Mesothelial cell of epicardium (in vitro differentiated cells): ENCODE measurements around the gene COL1A1. TPM values are rescaled to one million over a fixed set of nuclear protein-coding genes. Genes with fewer than 3 reads are reported as not detected.

Source experiments
- DNase-seq, 2 experiments: peaks; one replicate each; pipeline ENCODE4 v3.0.0; 2021; ENCODE audit warnings: low spot score in 2 of 2; ENCODE audit not compliant: unreplicated experiment in 2 of 2
- H3K27ac Mint-ChIP-seq: 2 replicates; pipeline ENCODE4 v1.8.0; 2021; ENCODE audit warnings: mixed read lengths
- H3K27me3 Mint-ChIP-seq: 2 replicates; pipeline ENCODE4 v1.8.0; 2021; ENCODE audit warnings: low read depth, mixed read lengths
- H3K36me3 Mint-ChIP-seq: 2 replicates; pipeline ENCODE4 v1.8.0; 2021; ENCODE audit warnings: mixed read lengths
- H3K4me1 Mint-ChIP-seq: 2 replicates; pipeline ENCODE4 v1.8.0; 2021; ENCODE audit warnings: mixed read lengths
- H3K4me3 Mint-ChIP-seq: 2 replicates; pipeline ENCODE4 v1.8.0; 2021; ENCODE audit warnings: mild to moderate bottlenecking, moderate library complexity, mixed read lengths
- H3K9me3 Mint-ChIP-seq: 2 replicates; pipeline ENCODE4 v1.8.0; 2021; ENCODE audit warnings: mixed read lengths
- total RNA-seq: library from RNA; stranded (reverse); gene quantifications from 3 replicates; pipeline ENCODE4 v1.2.1, GENCODE V29; 2021
- TF ChIP-seq, protein P1 (sequence below): fragments of 200-600 bp; sonication (generic); IDR thresholded peaks from one replicate; pipeline ENCODE4 v1.5.0; 2021; ENCODE audit warnings: antibody characterized with exemption; ENCODE audit not compliant: unreplicated experiment

Gene COL1A1
- total RNA-seq, 1 donor from 2014 or later, result 3,972 TPM

- TF ChIP-seq, protein P1, sequence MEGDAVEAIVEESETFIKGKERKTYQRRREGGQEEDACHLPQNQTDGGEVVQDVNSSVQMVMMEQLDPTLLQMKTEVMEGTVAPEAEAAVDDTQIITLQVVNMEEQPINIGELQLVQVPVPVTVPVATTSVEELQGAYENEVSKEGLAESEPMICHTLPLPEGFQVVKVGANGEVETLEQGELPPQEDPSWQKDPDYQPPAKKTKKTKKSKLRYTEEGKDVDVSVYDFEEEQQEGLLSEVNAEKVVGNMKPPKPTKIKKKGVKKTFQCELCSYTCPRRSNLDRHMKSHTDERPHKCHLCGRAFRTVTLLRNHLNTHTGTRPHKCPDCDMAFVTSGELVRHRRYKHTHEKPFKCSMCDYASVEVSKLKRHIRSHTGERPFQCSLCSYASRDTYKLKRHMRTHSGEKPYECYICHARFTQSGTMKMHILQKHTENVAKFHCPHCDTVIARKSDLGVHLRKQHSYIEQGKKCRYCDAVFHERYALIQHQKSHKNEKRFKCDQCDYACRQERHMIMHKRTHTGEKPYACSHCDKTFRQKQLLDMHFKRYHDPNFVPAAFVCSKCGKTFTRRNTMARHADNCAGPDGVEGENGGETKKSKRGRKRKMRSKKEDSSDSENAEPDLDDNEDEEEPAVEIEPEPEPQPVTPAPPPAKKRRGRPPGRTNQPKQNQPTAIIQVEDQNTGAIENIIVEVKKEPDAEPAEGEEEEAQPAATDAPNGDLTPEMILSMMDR, result no peak
- no peaks in the 10 kb centered on the region for H3K27me3 Mint-ChIP-seq
- DNase-seq, result no peak
- H3K4me3 Mint-ChIP-seq, result no peak overlapping the region
- peaks cover 73% of the 10 kb centered on the region for H3K4me1 Mint-ChIP-seq
- no peaks in the 10 kb centered on the region for H3K9me3 Mint-ChIP-seq
- H3K36me3 Mint-ChIP-seq, result no peaks in the 10 kb centered on the region
- peak overlapping the region; percentile 99 for H3K27ac Mint-ChIP-seq
Observed at GRCh38 chr17:50213026-50214022, 11.9 kb upstream of the COL1A1 start.

GRCh38 chr17:50212121-50212843, 10.9 kb upstream of the COL1A1 start:
- Mint-ChIP-seq H3K36me3 (no peaks in the 10 kb centered on the region), H3K27me3 (no peaks in the 10 kb centered on the region), H3K9me3 (no peaks in the 10 kb centered on the region), H3K4me3 (peak overlapping the region; percentile 28), H3K4me1 (peaks cover 73% of the 10 kb centered on the region), H3K27ac (peak overlapping the region; percentile 99)
- TF ChIP-seq, protein P1, result no peak
- no peak for DNase-seq

- Mint-ChIP-seq H3K4me1 (peaks cover 78% of the 10 kb centered on the region), H3K9me3 (no peaks in the 10 kb centered on the region), H3K36me3 (no peaks in the 10 kb centered on the region), H3K4me3 (peak overlapping the region; percentile 40), H3K27ac (peak overlapping the region; percentile 99), H3K27me3 (no peaks in the 10 kb centered on the region)
- DNase-seq, result no peak
- TF ChIP-seq, protein P1, result no peak
Observed at GRCh38 chr17:50211249-50212120, 10.1 kb upstream of the COL1A1 start.

- TF ChIP-seq, protein P1, result no peak
- Mint-ChIP-seq H3K27me3 (no peaks in the 10 kb centered on the region), H3K4me1 (peaks cover 84% of the 10 kb centered on the region), H3K36me3 (no peaks in the 10 kb centered on the region), H3K27ac (peak overlapping the region; percentile 99), H3K9me3 (no peaks in the 10 kb centered on the region), H3K4me3 (peak overlapping the region; percentile 39)
- peak; percentile 68 to 78 for DNase-seq
Observed at GRCh38 chr17:50210240-50211225, 9.1 kb upstream of the COL1A1 start.
